ENCODE results near the gene RP9.

RP9 gene

DNA sequence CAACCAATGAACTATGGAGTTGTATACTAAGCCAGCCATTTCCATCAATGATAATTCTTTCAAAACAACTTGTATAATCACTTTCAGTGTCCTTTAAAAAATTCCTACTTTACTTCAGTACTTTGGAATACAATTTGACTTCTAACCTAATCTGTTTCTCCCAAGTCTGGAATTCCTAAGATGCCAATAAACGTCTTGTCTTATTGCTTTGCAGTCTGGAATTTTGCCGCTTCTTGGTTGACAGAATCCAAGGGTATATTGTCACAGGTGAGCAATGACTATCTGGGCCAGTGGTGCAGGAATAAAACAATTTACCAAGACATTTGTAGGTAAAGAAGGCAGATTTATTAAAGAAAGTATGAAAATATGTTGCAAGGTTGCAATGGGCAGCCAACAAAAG, 21.8 kb downstream of the RP9 start:
- no peak overlapping the region for H2AFZ ChIP-seq (ENCODE audit: low read length, unreplicated experiment)
- H3K27ac ChIP-seq (ENCODE audit: low read depth, low read length) = no peak overlapping the region
- no peaks in the 10 kb centered on the region for H3K4me1 ChIP-seq (ENCODE audit: control insufficient read depth, insufficient read depth, low read length, unreplicated experiment)
- no peaks in the 10 kb centered on the region for H3K36me3 ChIP-seq (ENCODE audit: insufficient read depth, low read length)
- H3K79me2 ChIP-seq (ENCODE audit: control insufficient read depth, insufficient read depth, low read length, unreplicated experiment) = no peaks in the 10 kb centered on the region
- no peaks in the 10 kb centered on the region for H3K27me3 ChIP-seq (ENCODE audit: insufficient read depth, low read length)
- no peak overlapping the region for H3K4me3 ChIP-seq (ENCODE audit: low read depth, low read length)

DNA sequence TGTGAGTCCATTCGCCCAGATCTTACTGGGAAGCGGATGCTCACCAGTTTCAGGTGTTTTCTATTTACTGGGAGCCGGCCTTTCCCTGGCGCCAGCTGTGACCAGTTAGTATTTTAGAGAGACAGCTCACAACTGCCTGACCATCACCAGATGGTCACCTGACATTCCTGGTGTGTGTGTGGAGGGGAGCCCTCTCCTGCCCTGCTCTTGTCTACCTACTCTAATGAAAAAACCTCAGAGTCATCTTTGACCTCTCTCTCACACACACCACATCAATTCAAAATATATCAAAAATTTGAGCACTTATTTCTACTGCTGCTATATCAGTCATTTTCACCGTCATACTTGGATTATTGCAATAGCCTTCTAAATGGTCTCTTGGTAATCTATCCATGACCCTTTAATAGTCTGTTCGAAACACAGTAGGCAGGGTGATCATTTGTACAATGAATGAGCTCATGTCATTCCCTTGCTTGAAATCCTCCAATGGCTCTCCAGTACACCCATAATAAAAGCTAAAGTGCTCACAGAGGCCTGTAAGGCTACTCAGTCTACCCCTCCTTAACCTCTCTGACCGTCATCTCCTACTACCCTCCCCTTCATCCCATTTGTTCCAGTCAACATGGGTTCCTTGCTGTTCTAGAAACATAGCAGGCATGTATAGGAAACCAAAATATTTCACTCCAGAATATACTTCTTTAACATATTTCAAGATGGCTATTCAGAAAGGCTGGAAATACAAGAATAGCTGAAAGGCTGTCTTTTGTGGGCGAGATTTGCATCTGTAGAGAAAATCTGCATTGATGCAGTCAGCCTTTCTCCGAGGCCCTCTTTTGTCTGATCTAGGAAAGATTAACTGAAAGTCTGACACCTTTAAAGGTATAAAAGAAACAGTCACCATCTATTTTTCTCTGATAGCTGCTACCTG, 29.2 kb downstream of the RP9 start:
- Histone ChIP-seq H3K79me2 (ENCODE audit: control insufficient read depth, insufficient read depth, low read length, unreplicated experiment) (no peaks in the 10 kb centered on the region), H3K4me1 (ENCODE audit: control insufficient read depth, insufficient read depth, low read length, unreplicated experiment) (no peaks in the 10 kb centered on the region), H3K4me3 (ENCODE audit: low read depth, low read length) (no peak overlapping the region), H3K27me3 (ENCODE audit: insufficient read depth, low read length) (peaks cover 57% of the 10 kb centered on the region), H3K36me3 (ENCODE audit: insufficient read depth, low read length) (no peaks in the 10 kb centered on the region), H3K27ac (ENCODE audit: low read depth, low read length) (no peak overlapping the region), H2AFZ (ENCODE audit: low read length, unreplicated experiment) (no peak overlapping the region)

DNA sequence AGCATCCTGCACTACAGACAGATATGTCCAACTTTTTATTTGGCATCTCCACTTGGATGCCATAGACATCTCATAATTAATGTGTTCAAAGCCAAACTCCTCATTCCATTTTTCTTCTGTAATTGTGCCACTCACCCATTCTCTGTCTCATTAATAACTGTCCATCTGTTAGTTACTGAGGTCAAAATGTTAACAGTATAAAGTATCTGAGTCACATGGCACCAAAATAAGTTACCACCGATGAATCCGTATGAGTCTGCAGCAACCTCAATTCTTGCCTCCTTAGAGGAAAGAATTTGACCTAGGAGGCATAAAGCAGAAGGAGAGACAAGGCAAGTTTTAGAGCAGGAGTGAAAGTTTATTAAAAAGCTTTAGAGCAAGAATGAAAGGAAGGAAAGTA, 30.1 kb downstream of the RP9 start:
- H3K4me3 ChIP-seq (ENCODE audit: low read depth, low read length) = no peak overlapping the region
- H3K27me3 ChIP-seq (ENCODE audit: insufficient read depth, low read length) = peaks cover 63% of the 10 kb centered on the region
- no peak overlapping the region for H2AFZ ChIP-seq (ENCODE audit: low read length, unreplicated experiment)
- no peak overlapping the region for H3K27ac ChIP-seq (ENCODE audit: low read depth, low read length)
- H3K79me2 ChIP-seq (ENCODE audit: control insufficient read depth, insufficient read depth, low read length, unreplicated experiment) = no peaks in the 10 kb centered on the region
- no peaks in the 10 kb centered on the region for H3K36me3 ChIP-seq (ENCODE audit: insufficient read depth, low read length)
- H3K4me1 ChIP-seq (ENCODE audit: control insufficient read depth, insufficient read depth, low read length, unreplicated experiment) = no peaks in the 10 kb centered on the region

- H3K79me2 ChIP-seq (ENCODE audit: control insufficient read depth, insufficient read depth, low read length, unreplicated experiment) = no peaks in the 10 kb centered on the region
- no peak overlapping the region for H3K4me3 ChIP-seq (ENCODE audit: low read depth, low read length)
- H3K4me1 ChIP-seq (ENCODE audit: control insufficient read depth, insufficient read depth, low read length, unreplicated experiment) = no peaks in the 10 kb centered on the region
- H3K27me3 ChIP-seq (ENCODE audit: insufficient read depth, low read length) = peaks cover 63% of the 10 kb centered on the region
- no peaks in the 10 kb centered on the region for H3K36me3 ChIP-seq (ENCODE audit: insufficient read depth, low read length)
- no peak overlapping the region for H2AFZ ChIP-seq (ENCODE audit: low read length, unreplicated experiment)
- H3K27ac ChIP-seq (ENCODE audit: low read depth, low read length) = no peak overlapping the region
These were observed 32.5 kb downstream of the RP9 start for GRCh38 chr7:33076737-33077136.

DNA sequence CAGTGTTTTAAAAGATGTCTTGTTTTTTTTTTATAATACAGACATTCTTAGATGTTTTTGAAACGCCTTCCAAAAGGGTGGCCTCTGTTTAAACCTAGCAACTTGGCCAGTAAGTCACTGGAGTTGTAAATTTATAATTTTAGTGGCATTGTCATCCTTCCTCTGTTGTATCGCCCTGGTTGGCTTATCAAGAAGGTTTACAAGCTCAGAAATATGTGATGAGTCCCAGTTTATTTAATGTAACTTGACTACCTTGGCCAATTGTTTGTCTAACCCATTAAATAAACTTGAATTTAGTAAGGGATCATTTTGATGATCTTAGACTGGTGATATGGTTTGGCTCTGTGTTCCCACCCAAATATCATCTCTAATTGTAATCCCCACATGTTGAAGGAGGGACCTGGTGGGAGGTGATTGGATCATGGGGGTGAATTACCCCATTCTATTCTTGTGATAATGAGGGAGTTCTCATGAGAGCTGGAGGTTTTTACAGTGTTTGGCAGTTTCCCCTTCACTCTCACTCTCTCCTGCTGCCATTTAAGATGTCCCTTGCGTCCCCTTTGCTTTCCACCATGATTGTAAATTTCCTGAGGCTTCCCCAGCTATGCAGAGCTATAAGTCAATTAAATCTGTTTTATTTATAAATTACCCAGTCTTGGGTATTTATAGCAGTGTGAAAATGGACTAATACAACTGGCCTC, 33.2 kb downstream of the RP9 start:
- Histone ChIP-seq H3K79me2 (ENCODE audit: control insufficient read depth, insufficient read depth, low read length, unreplicated experiment) (no peaks in the 10 kb centered on the region), H3K27me3 (ENCODE audit: insufficient read depth, low read length) (peaks cover 63% of the 10 kb centered on the region), H3K36me3 (ENCODE audit: insufficient read depth, low read length) (no peaks in the 10 kb centered on the region), H2AFZ (ENCODE audit: low read length, unreplicated experiment) (no peak overlapping the region), H3K4me3 (ENCODE audit: low read depth, low read length) (no peak overlapping the region), H3K27ac (ENCODE audit: low read depth, low read length) (no peak overlapping the region), H3K4me1 (ENCODE audit: control insufficient read depth, insufficient read depth, low read length, unreplicated experiment) (no peaks in the 10 kb centered on the region)

DNA sequence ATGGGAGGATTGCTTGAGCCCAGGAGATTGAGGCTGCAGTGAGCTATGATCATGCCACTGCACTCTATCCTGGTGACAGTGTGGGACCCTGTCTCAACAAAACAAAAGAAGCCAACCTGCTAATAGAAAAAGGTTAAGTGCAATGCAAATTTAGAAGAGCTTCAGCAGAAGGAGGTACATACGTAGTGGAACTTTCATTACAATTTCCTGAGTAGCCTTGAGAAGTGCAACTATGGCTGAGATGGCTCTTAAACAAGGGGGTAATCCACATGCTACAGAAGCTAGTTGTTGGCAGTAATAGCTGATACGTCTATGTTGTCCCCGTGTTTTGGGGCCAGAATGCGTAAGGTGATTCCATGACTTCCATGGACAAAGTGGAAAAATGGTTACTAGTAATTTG, 36.0 kb downstream of the RP9 start:
- Histone ChIP-seq H3K4me3 (ENCODE audit: low read depth, low read length) (no peak overlapping the region), H3K27me3 (ENCODE audit: insufficient read depth, low read length) (peaks cover 38% of the 10 kb centered on the region), H3K4me1 (ENCODE audit: control insufficient read depth, insufficient read depth, low read length, unreplicated experiment) (no peaks in the 10 kb centered on the region), H3K36me3 (ENCODE audit: insufficient read depth, low read length) (no peaks in the 10 kb centered on the region), H2AFZ (ENCODE audit: low read length, unreplicated experiment) (no peak overlapping the region), H3K27ac (ENCODE audit: low read depth, low read length) (no peak overlapping the region), H3K79me2 (ENCODE audit: control insufficient read depth, insufficient read depth, low read length, unreplicated experiment) (no peaks in the 10 kb centered on the region)

DNA sequence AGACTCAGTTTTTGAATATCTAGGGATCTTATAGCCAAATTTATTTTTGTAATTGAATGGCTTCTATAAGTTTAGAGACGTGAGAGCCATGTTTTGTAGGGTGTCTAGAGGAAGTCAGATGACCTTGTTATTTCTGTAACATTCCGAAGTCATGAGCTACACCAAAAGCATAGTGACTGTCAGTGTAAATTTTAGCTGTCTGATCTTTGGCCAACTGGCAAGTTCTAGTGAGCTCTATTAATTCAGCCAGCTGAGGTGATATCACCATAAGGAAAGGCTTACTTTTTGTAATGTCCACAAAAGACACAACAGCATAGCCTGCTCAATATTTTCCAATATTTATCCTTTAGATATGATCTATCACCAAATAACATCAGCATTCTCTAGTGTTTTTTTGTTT, 36.7 kb downstream of the RP9 start:
- Histone ChIP-seq H2AFZ (ENCODE audit: low read length, unreplicated experiment) (no peak overlapping the region), H3K27me3 (ENCODE audit: insufficient read depth, low read length) (peaks cover 30% of the 10 kb centered on the region), H3K79me2 (ENCODE audit: control insufficient read depth, insufficient read depth, low read length, unreplicated experiment) (no peaks in the 10 kb centered on the region), H3K36me3 (ENCODE audit: insufficient read depth, low read length) (no peaks in the 10 kb centered on the region), H3K27ac (ENCODE audit: low read depth, low read length) (no peak overlapping the region), H3K4me1 (ENCODE audit: control insufficient read depth, insufficient read depth, low read length, unreplicated experiment) (no peaks in the 10 kb centered on the region), H3K4me3 (ENCODE audit: low read depth, low read length) (no peak overlapping the region)

DNA sequence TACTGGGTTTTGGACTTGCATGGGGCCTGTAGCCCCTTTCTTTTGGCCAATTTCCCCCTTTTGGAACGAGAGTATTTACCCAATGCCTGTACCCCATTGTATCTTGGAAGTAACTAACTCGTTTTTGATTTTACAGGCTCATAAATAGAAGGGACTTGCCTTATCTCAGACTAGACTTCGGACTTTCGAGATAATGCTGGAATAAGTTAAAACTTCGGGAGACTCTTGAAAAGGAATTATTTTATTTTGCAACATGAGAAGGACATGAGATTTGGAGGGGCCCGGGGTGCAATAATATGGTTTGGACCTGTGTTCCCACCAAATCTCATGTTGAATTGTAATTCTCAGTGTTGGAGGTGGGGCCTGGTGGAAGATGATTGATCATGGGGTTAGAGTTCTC, 38.4 kb downstream of the RP9 start:
- no peak overlapping the region for H3K4me3 ChIP-seq (ENCODE audit: low read depth, low read length)
- no peak overlapping the region for H3K27ac ChIP-seq (ENCODE audit: low read depth, low read length)
- no peak overlapping the region for H2AFZ ChIP-seq (ENCODE audit: low read length, unreplicated experiment)
- H3K4me1 ChIP-seq (ENCODE audit: control insufficient read depth, insufficient read depth, low read length, unreplicated experiment) = no peaks in the 10 kb centered on the region
- H3K79me2 ChIP-seq (ENCODE audit: control insufficient read depth, insufficient read depth, low read length, unreplicated experiment) = no peaks in the 10 kb centered on the region
- peaks cover 2% of the 10 kb centered on the region; the same call in 1 of the 2 replicates for H3K36me3 ChIP-seq (ENCODE audit: insufficient read depth, low read length)
- H3K27me3 ChIP-seq (ENCODE audit: insufficient read depth, low read length) = peaks cover 15% of the 10 kb centered on the region

- no peak overlapping the region for H3K27ac ChIP-seq (ENCODE audit: low read depth, low read length)
- no peaks in the 10 kb centered on the region for H3K79me2 ChIP-seq (ENCODE audit: control insufficient read depth, insufficient read depth, low read length, unreplicated experiment)
- H2AFZ ChIP-seq (ENCODE audit: low read length, unreplicated experiment) = no peak overlapping the region
- no peak overlapping the region for H3K4me3 ChIP-seq (ENCODE audit: low read depth, low read length)
- peaks cover 9% of the 10 kb centered on the region for H3K27me3 ChIP-seq (ENCODE audit: insufficient read depth, low read length)
- peaks cover 5% of the 10 kb centered on the region; the same call in 1 of the 2 replicates for H3K36me3 ChIP-seq (ENCODE audit: insufficient read depth, low read length)
- no peaks in the 10 kb centered on the region for H3K4me1 ChIP-seq (ENCODE audit: control insufficient read depth, insufficient read depth, low read length, unreplicated experiment)
These were observed 38.9 kb downstream of the RP9 start for GRCh38 chr7:33070277-33070676.

- Histone ChIP-seq H2AFZ (ENCODE audit: low read length, unreplicated experiment) (no peak overlapping the region), H3K27me3 (ENCODE audit: insufficient read depth, low read length) (no peaks in the 10 kb centered on the region), H3K79me2 (ENCODE audit: control insufficient read depth, insufficient read depth, low read length, unreplicated experiment) (no peaks in the 10 kb centered on the region), H3K36me3 (ENCODE audit: insufficient read depth, low read length) (peaks cover 5% of the 10 kb centered on the region; the same call in 1 of the 2 replicates), H3K27ac (ENCODE audit: low read depth, low read length) (no peak overlapping the region), H3K4me3 (ENCODE audit: low read depth, low read length) (no peak overlapping the region), H3K4me1 (ENCODE audit: control insufficient read depth, insufficient read depth, low read length, unreplicated experiment) (peaks cover 3% of the 10 kb centered on the region)
These were observed 41.3 kb downstream of the RP9 start for GRCh38 chr7:33067921-33068320.

- Histone ChIP-seq H2AFZ (ENCODE audit: low read length, unreplicated experiment) (no peak overlapping the region), H3K79me2 (ENCODE audit: control insufficient read depth, insufficient read depth, low read length, unreplicated experiment) (peaks cover 6% of the 10 kb centered on the region), H3K27me3 (ENCODE audit: insufficient read depth, low read length) (no peaks in the 10 kb centered on the region), H3K36me3 (ENCODE audit: insufficient read depth, low read length) (peaks cover 5% of the 10 kb centered on the region; the same call in 1 of the 2 replicates), H3K27ac (ENCODE audit: low read depth, low read length) (no peak overlapping the region), H3K4me3 (ENCODE audit: low read depth, low read length) (no peak overlapping the region), H3K4me1 (ENCODE audit: control insufficient read depth, insufficient read depth, low read length, unreplicated experiment) (peaks cover 3% of the 10 kb centered on the region)
These were observed 42.4 kb downstream of the RP9 start for GRCh38 chr7:33066771-33067170.

Data from ACC112 (cell line).